Measurements from ENCODE around the gene ST6GALNAC2.
A peak's percentile ranks its signal among the peaks of the same experiment; 100 is the strongest.
"Not testable (repeated sequence)": the region's sequence is repeated elsewhere in the genome, so short reads cannot be mapped to it uniquely, and the experiment has no call there.

ST6GALNAC2 gene

DNA sequence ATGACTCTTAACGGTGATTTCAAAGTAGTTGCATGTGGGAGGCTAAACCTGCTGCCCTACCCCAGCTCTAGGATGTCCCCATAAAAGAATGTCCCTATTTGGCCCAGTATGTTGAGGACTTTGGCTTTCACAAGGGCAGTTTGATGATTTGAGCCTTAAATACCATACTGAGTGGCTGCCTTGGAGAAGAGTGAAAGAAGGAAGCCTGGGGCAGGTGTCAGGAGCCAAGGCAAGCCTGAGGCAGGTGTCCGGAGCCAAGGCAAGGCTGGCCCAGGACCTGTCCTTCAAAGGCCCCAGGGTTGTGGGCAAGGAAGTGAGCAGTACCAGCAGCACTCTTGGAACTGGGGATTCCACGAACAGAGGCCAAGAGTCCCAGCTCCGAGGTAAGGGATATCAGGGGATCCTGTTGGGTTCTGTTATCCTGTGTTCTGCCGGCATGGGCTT, 18.6 kb downstream of the ST6GALNAC2 start:
- in situ Hi-C loops (cut with HindIII; ENCODE audit: low pct_ligation_motif_present, low sequenced_read_pairs) = no loop called here
- no peak for DNase-seq
- H3K27ac ChIP-seq = no peak overlapping the region
- H3K27me3 ChIP-seq (replicated peaks) = no peaks in the 10 kb centered on the region
- TF ChIP-seq, protein P1, sequence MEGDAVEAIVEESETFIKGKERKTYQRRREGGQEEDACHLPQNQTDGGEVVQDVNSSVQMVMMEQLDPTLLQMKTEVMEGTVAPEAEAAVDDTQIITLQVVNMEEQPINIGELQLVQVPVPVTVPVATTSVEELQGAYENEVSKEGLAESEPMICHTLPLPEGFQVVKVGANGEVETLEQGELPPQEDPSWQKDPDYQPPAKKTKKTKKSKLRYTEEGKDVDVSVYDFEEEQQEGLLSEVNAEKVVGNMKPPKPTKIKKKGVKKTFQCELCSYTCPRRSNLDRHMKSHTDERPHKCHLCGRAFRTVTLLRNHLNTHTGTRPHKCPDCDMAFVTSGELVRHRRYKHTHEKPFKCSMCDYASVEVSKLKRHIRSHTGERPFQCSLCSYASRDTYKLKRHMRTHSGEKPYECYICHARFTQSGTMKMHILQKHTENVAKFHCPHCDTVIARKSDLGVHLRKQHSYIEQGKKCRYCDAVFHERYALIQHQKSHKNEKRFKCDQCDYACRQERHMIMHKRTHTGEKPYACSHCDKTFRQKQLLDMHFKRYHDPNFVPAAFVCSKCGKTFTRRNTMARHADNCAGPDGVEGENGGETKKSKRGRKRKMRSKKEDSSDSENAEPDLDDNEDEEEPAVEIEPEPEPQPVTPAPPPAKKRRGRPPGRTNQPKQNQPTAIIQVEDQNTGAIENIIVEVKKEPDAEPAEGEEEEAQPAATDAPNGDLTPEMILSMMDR (IDR thresholded peaks at IDR 0.05; ENCODE audit: low read depth, low read length, missing control alignments) = no peak
- H3K4me3 ChIP-seq (ENCODE audit: low read depth, low read length) = no peak overlapping the region
- peaks cover 23% of the 10 kb centered on the region for H3K36me3 ChIP-seq (replicated peaks)

DNA sequence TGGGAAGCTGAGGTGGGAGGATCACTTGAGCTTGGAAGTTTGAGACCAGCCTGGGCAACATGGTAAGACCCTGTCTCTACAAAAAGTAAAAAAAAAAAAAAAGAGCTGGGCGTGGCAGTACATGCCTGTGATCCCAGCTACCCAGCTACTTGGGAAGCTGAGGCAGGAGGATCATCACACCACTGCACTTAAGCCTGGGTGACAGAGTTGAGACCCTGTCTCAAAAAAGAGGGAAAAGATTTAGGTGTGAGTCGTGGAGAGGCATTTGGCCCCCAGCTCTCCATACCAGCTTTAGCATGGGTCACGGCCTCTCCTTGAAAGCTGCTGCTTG, 19.1 kb downstream of the ST6GALNAC2 start:
- Histone ChIP-seq H3K36me3 (replicated peaks) (peaks cover 27% of the 10 kb centered on the region), H3K4me3 (ENCODE audit: low read depth, low read length) (no peak overlapping the region), H3K27ac (no peak overlapping the region), H3K27me3 (replicated peaks) (no peaks in the 10 kb centered on the region)
- in situ Hi-C loops (cut with HindIII; ENCODE audit: low pct_ligation_motif_present, low sequenced_read_pairs) = no loop called here
- no peak for DNase-seq
- TF ChIP-seq, protein P1 (IDR thresholded peaks at IDR 0.05; ENCODE audit: low read depth, low read length, missing control alignments) = no peak

DNA sequence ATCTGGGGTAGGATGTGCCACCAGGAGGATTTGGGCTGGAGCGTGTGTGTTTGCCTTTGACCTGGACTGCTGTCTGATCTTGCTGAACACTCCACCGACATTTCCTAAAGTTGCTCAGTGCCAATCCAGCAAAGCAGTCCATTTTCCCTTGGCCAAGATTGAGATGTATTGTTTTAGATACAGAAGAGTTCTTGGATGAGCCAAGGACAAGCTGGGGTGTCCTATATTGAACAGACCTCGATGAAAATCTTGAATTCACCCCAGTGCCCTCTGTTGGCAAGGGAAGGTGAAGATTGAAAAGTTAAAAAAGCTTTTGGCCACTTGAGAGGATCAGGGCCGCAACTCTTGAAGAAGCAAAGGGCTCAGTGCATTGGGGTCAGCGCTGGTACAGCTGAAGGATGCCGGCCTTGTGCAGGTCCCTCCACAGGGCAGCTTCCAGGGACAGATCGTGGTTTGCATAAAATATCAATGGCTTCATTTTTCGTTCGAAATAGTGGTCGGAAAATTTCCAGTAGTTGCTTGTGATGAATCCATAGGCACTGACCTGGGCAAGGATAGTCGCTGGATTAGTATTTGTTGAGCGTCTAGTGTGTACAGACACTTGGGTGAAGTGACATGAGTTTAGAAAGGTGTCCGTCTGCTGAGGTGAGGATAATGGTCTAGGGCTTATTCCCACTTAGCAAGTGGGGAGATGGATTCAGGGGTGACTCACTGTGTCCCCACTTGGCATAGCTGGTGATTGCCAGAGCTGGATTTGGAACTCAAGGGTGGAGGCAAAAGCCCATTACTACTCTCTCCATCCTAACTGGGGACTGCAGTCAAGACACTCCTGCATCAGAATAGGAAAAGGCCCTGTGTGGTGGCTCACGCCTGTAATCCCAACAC, 19.7 kb downstream of the ST6GALNAC2 start:
- Histone ChIP-seq H3K36me3 (replicated peaks) (peaks cover 34% of the 10 kb centered on the region), H3K27me3 (replicated peaks) (no peaks in the 10 kb centered on the region), H3K27ac (no peak overlapping the region), H3K4me3 (ENCODE audit: low read depth, low read length) (no peak overlapping the region)
- TF ChIP-seq, protein P1 (IDR thresholded peaks at IDR 0.05; ENCODE audit: low read depth, low read length, missing control alignments) = no peak
- in situ Hi-C loops (cut with HindIII; ENCODE audit: low pct_ligation_motif_present, low sequenced_read_pairs) = no loop called here
- DNase-seq = no peak

DNA sequence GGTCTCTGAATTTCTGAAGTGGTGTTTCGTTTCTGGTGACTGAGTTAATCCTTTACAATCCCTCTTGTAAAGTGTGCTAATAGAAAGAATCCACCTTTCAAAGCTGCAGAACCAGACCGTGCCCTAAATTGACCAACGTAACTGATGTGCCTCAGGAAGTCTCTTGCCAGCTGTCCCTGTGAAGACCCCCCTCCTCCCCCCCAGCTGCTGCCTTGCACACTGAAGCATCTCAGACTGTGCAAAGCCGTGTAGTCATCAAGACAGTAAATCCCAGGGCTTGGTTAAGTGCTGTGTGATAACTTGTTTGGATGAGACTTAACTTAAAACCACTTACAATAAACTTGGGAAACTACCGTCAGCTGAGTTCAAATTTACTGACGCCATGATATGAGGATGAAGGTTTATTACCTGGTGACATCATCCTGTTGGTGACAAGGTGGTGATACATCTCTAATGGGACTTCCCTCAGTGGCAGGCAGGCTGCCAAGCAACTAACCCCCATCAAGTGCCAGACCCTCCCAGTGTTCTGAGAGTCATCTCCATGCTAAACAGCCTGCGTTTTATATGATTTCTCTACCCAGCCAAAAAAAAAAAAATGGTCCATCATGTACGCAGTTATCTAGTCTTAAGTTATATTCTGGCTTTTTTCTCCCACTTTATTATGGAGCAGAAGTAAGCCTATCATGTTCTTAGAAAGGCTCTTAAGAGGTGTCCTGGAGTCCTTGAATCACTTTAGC, 20.5 kb downstream of the ST6GALNAC2 start:
- peaks cover 38% of the 10 kb centered on the region for H3K36me3 ChIP-seq (replicated peaks)
- in situ Hi-C loops (cut with HindIII; ENCODE audit: low pct_ligation_motif_present, low sequenced_read_pairs) = not testable (repeated sequence)

DNA sequence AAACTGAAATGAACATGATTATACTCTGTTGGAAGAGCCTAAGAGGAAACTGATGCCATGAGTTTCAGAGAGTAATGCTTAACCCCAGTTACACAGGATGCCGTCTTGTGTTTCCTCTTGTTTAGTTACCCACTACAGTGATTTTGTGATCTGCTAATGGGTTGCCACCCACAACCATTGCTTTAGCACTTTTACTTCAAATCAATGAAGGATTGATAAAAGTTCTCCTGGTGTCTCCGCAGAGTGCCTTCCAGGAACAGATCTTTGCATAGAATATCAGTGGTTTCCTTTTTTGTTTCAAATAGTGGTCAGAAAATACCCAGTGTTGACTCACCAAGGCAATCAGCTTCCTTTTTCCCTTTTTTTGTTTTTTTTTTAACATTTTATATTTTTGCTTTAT, 22.3 kb downstream of the ST6GALNAC2 start:
- H3K27me3 ChIP-seq (replicated peaks); in situ Hi-C loops (cut with HindIII; ENCODE audit: low pct_ligation_motif_present, low sequenced_read_pairs); H3K4me3 ChIP-seq (ENCODE audit: low read depth, low read length); H3K27ac ChIP-seq; DNase-seq: not testable (repeated sequence)
- H3K36me3 ChIP-seq (replicated peaks) = peaks cover 49% of the 10 kb centered on the region

More for the DNA sequence above, 20.5 kb downstream of the ST6GALNAC2 start:
- not testable (repeated sequence) for DNase-seq; H3K27me3 ChIP-seq (replicated peaks); H3K4me3 ChIP-seq (ENCODE audit: low read depth, low read length); H3K27ac ChIP-seq

DNA sequence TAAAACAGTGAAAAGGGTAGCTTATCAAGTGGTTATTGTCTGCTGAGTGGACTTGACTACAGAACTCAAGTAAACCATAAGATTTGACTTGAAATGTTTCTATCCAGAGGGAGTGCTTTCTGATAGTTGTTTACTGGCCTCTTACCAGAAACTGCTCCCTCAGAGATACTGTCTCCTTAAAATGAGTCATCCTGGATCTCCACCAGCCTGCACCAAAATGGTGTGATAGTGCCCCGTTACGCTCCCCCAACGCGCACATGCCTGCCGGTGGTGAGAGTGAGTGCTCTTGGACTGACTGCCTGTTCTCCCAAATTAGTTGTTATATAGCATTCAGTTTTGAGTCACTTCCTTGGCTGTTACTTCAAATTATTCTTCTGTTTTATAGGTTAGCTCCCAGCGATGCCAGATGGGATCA, 22.9 kb downstream of the ST6GALNAC2 start:
- in situ Hi-C loops (cut with HindIII; ENCODE audit: low pct_ligation_motif_present, low sequenced_read_pairs) = no loop called here
- Histone ChIP-seq H3K27ac (peak overlapping the region; percentile 15), H3K4me3 (ENCODE audit: low read depth, low read length) (no peak overlapping the region), H3K27me3 (replicated peaks) (no peaks in the 10 kb centered on the region), H3K36me3 (replicated peaks) (peaks cover 49% of the 10 kb centered on the region)
- DNase-seq = peak; percentile 42
- TF ChIP-seq, protein P1 (IDR thresholded peaks at IDR 0.05; ENCODE audit: low read depth, low read length, missing control alignments) = no peak

Data from brain microvascular endothelial cell (primary cell).